ENCODE measurements around the gene RYR3.
"Not testable (repeated sequence)": the region's sequence is repeated elsewhere in the genome, so short reads cannot be mapped to it uniquely, and the experiment has no call there.

The RYR3 gene

GRCh38 chr15:33795070-33795469 lies 484.3 kb downstream of the RYR3 start:
- DNase-seq: no peak

- DNase-seq: no peak
Measured at GRCh38 chr15:33797651-33798050, 486.9 kb downstream of the RYR3 start.

- DNase-seq: no peak
Measured at GRCh38 chr15:33801954-33802353, 491.2 kb downstream of the RYR3 start.

GRCh38 chr15:33807665-33808064 lies 496.9 kb downstream of the RYR3 start:
- DNase-seq: no peak

GRCh38 chr15:33808720-33809457 lies 498.1 kb downstream of the RYR3 start:
- DNase-seq: no peak

GRCh38 chr15:33810073-33810595 lies 499.4 kb downstream of the RYR3 start:
- DNase-seq: no peak

GRCh38 chr15:33810806-33811205 lies 500.0 kb downstream of the RYR3 start:
- no peak for DNase-seq

- no peak for DNase-seq
Measured at GRCh38 chr15:33813891-33814290, 503.1 kb downstream of the RYR3 start.

GRCh38 chr15:33819499-33819898 lies 508.7 kb downstream of the RYR3 start:
- not testable (repeated sequence) for DNase-seq

- no peak for DNase-seq
Measured at GRCh38 chr15:33822479-33822878, 511.7 kb downstream of the RYR3 start.

- DNase-seq: no peak
Measured at GRCh38 chr15:33823119-33823518, 512.4 kb downstream of the RYR3 start.

- no peak for DNase-seq
Measured at GRCh38 chr15:33825453-33825852, 514.7 kb downstream of the RYR3 start.

- no peak for DNase-seq
Measured at GRCh38 chr15:33826201-33826600, 515.4 kb downstream of the RYR3 start.

- no peak for DNase-seq
Measured at GRCh38 chr15:33830351-33830750, 519.6 kb downstream of the RYR3 start.

- no peak for DNase-seq
Measured at GRCh38 chr15:33831646-33832045, 520.9 kb downstream of the RYR3 start.

- no peak for DNase-seq
Measured at GRCh38 chr15:33834892-33835743, 524.4 kb downstream of the RYR3 start.

- DNase-seq: no peak
Measured at GRCh38 chr15:33837294-33837693, 526.5 kb downstream of the RYR3 start.

- no peak for DNase-seq
Measured at GRCh38 chr15:33839540-33839939, 528.8 kb downstream of the RYR3 start.

- no peak for DNase-seq
Measured at GRCh38 chr15:33840615-33841014, 529.8 kb downstream of the RYR3 start.

GRCh38 chr15:33844186-33844585 lies 533.4 kb downstream of the RYR3 start:
- DNase-seq: no peak

- DNase-seq: no peak
Measured at GRCh38 chr15:33844597-33844996, 533.8 kb downstream of the RYR3 start.

GRCh38 chr15:33846142-33846541 lies 535.4 kb downstream of the RYR3 start:
- DNase-seq: no peak

- no peak for DNase-seq
Measured at GRCh38 chr15:33846862-33847261, 536.1 kb downstream of the RYR3 start.

- no peak for DNase-seq
Measured at GRCh38 chr15:33848011-33848410, 537.2 kb downstream of the RYR3 start.
